ENCODE results near the gene LRRC4C. TPM values are rescaled to one million over a fixed set of nuclear protein-coding genes. Genes with fewer than 3 reads are reported as not detected.

LRRC4C gene
- polyA plus RNA-seq, 1 donor: 3.9 TPM

DNA sequence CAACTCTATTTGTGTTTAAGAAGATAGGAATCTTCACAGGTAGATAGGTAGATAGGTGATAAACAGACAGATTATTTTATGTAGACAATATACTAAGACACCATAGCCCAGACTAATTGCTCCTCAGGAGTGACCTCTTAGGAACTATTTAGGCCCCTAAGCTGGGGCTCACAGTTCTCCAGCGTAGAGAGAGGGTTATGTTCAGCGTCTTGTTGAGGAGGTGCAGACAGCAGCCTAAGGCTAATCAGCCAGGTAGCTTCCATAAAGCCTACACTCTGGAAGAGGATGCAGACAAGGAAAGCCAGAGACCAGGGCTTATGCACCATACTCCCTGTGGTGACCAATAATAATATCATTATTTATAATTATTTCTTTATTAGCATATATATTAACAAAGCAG is 705.2 kb downstream of the LRRC4C start:
- H3K27me3 ChIP-seq (ENCODE audit: control insufficient read depth, insufficient read depth, low read length): no peaks in the 10 kb centered on the region
- no peaks in the 10 kb centered on the region for H3K9me3 ChIP-seq (ENCODE audit: control insufficient read depth, low read depth, low read length)
- no CpG with 5 or more reads among the region's 2 CpGs for WGBS (ENCODE audit: insufficient coverage, low lambda C conversion rate)
- H3K4me1 ChIP-seq (ENCODE audit: control insufficient read depth, insufficient read depth, low read length): no peaks in the 10 kb centered on the region
- no peaks in the 10 kb centered on the region for H3K36me3 ChIP-seq (ENCODE audit: control insufficient read depth, insufficient read depth, low read length)
- no peak overlapping the region for H3K4me3 ChIP-seq (ENCODE audit: low read length)
- H3K27ac ChIP-seq (ENCODE audit: low read length): no peak overlapping the region
- no peak for DNase-seq

DNA sequence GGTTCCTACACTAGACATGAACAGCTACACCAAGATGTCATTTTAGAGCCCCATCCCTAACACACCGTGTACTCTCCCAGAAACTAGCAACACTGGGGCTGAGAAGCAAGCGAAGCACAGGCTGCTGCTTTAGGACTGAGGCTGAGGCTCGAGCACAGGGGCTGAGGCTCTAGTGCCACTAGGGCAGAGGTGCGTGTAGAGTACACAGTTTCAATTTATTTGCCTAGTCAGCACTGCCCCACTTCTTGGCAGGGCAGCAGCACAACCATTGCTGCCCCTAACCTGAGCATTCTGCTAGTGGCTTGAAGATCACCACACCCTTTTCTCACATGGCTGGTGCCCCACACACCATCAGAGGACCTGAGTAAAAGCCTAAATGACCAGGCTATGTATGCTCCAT is 713.2 kb downstream of the LRRC4C start:
- no peak for DNase-seq
- Histone ChIP-seq H3K36me3 (ENCODE audit: control insufficient read depth, insufficient read depth, low read length) (no peaks in the 10 kb centered on the region), H3K27me3 (ENCODE audit: control insufficient read depth, insufficient read depth, low read length) (no peaks in the 10 kb centered on the region), H3K4me3 (ENCODE audit: low read length) (no peak overlapping the region), H3K4me1 (ENCODE audit: control insufficient read depth, insufficient read depth, low read length) (no peaks in the 10 kb centered on the region), H3K9me3 (ENCODE audit: control insufficient read depth, low read depth, low read length) (peaks cover 8% of the 10 kb centered on the region), H3K27ac (ENCODE audit: low read length) (no peak overlapping the region)
- no CpG with 5 or more reads among the region's 4 CpGs for WGBS (ENCODE audit: insufficient coverage, low lambda C conversion rate)

DNA sequence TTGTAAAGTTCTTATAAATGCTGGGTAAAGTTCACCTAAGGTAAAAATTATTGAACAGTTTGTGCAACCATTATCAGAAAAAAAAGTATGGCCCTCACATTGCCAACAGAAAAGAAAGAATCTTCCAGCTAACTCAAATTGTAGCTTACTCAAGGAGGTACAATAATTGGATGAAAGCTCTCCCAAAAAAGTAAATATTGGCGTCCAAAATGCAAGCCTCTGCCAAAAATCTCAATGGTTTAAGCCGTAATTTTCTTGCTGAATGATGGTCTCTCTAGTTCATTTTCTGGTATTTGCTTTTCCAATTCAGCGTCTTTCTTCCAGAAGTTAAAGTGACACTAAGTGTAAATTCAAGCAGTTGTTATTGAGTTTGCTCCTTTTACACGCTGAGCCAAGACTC is 727.3 kb downstream of the LRRC4C start:
- WGBS (ENCODE audit: insufficient coverage, low lambda C conversion rate): 57% methylated on average over 1 of the region's 4 CpGs
- no peak overlapping the region for H3K4me3 ChIP-seq (ENCODE audit: low read length)
- peaks cover 8% of the 10 kb centered on the region for H3K9me3 ChIP-seq (ENCODE audit: control insufficient read depth, low read depth, low read length)
- no peaks in the 10 kb centered on the region for H3K36me3 ChIP-seq (ENCODE audit: control insufficient read depth, insufficient read depth, low read length)
- H3K4me1 ChIP-seq (ENCODE audit: control insufficient read depth, insufficient read depth, low read length): no peaks in the 10 kb centered on the region
- no peaks in the 10 kb centered on the region for H3K27me3 ChIP-seq (ENCODE audit: control insufficient read depth, insufficient read depth, low read length)
- H3K27ac ChIP-seq (ENCODE audit: low read length): no peak overlapping the region
- DNase-seq: no peak

GRCh38 chr11:40722179-40722795 is 737.2 kb downstream of the LRRC4C start:
- peak in 1 of 2 donors; percentile 5 for DNase-seq
- H3K4me1 ChIP-seq (ENCODE audit: control insufficient read depth, insufficient read depth, low read length): no peaks in the 10 kb centered on the region
- H3K4me3 ChIP-seq (ENCODE audit: low read length): no peak overlapping the region
- no peak overlapping the region for H3K27ac ChIP-seq (ENCODE audit: low read length)
- no peaks in the 10 kb centered on the region for H3K9me3 ChIP-seq (ENCODE audit: control insufficient read depth, low read depth, low read length)
- WGBS (ENCODE audit: insufficient coverage, low lambda C conversion rate): no CpG with 5 or more reads among the region's 10 CpGs
- no peaks in the 10 kb centered on the region for H3K27me3 ChIP-seq (ENCODE audit: control insufficient read depth, insufficient read depth, low read length)
- no peaks in the 10 kb centered on the region for H3K36me3 ChIP-seq (ENCODE audit: control insufficient read depth, insufficient read depth, low read length)

DNA sequence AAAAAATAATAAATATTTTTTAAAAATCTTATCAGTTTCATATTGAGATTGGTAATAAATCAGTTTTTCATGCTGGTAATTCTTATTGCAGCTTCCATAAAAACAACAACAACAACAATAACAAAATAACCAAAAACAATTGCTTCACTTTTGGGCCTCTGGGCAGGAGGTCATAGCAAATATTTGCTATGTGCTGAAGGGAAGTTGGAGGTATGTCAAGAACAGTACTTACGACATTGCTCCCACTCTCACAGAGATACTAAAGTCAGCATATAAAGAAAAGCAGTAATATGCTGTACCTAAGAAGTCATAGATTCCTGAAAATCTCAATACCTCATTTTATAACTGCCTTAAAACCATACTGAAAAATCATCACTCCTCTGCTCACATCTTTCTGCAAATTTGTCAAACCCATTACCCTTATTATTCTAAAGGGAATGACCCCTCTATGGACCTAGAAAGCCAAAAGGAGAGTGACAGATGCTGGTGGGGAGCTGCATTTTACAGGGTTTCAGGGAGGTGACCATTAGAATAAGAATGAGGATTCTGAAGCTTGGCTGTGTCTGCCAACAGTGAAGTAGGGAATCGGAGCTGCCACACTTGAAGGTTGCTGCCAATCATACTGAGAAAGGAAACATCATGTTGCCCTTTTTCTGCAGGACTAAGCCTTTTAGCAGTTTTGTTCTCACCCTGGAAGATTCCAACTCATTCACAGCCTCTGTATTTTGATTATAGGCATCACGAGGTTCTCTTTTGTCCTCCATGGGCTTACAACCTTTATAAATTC is 742.9 kb downstream of the LRRC4C start:
- Histone ChIP-seq H3K27ac (ENCODE audit: low read length) (no peak overlapping the region), H3K4me1 (ENCODE audit: control insufficient read depth, insufficient read depth, low read length) (no peaks in the 10 kb centered on the region), H3K9me3 (ENCODE audit: control insufficient read depth, low read depth, low read length) (no peaks in the 10 kb centered on the region), H3K4me3 (ENCODE audit: low read length) (no peak overlapping the region), H3K36me3 (ENCODE audit: control insufficient read depth, insufficient read depth, low read length) (no peaks in the 10 kb centered on the region), H3K27me3 (ENCODE audit: control insufficient read depth, insufficient read depth, low read length) (no peaks in the 10 kb centered on the region)
- no peak for DNase-seq
- no CpG with 5 or more reads among the region's 3 CpGs for WGBS (ENCODE audit: insufficient coverage, low lambda C conversion rate)

DNA sequence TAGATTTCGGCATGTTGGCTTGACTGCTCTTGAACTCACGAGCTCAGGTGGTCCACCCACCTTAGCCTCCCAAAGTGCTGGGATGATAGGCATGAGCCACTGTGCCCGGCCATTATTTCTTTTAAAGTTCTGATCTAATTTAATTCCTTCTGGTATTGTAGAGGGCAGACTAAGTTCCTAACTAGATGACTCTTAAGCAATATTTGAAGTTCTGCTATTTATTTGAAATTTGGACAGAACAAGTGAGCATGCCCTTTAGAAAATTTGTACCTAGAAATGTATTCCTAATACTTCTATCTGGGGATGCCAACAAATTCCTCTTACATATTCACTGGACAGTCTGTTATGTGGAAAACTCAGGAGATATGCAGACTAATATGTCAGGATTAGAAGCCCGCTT is 746.4 kb downstream of the LRRC4C start:
- Histone ChIP-seq H3K4me3 (ENCODE audit: low read length) (no peak overlapping the region), H3K9me3 (ENCODE audit: control insufficient read depth, low read depth, low read length) (no peaks in the 10 kb centered on the region), H3K36me3 (ENCODE audit: control insufficient read depth, insufficient read depth, low read length) (no peaks in the 10 kb centered on the region), H3K27me3 (ENCODE audit: control insufficient read depth, insufficient read depth, low read length) (no peaks in the 10 kb centered on the region), H3K27ac (ENCODE audit: low read length) (no peak overlapping the region), H3K4me1 (ENCODE audit: control insufficient read depth, insufficient read depth, low read length) (no peaks in the 10 kb centered on the region)
- WGBS (ENCODE audit: insufficient coverage, low lambda C conversion rate): no CpG with 5 or more reads among the region's 4 CpGs
- no peak for DNase-seq

GRCh38 chr11:40701027-40701426 is 758.4 kb downstream of the LRRC4C start:
- WGBS (ENCODE audit: insufficient coverage, low lambda C conversion rate): 83% methylated on average over 1 of the region's 2 CpGs
- H3K4me3 ChIP-seq (ENCODE audit: low read length): no peak overlapping the region
- no peak overlapping the region for H3K27ac ChIP-seq (ENCODE audit: low read length)
- no peak for DNase-seq
- H3K36me3 ChIP-seq (ENCODE audit: control insufficient read depth, insufficient read depth, low read length): no peaks in the 10 kb centered on the region
- no peaks in the 10 kb centered on the region for H3K4me1 ChIP-seq (ENCODE audit: control insufficient read depth, insufficient read depth, low read length)
- H3K9me3 ChIP-seq (ENCODE audit: control insufficient read depth, low read depth, low read length): no peaks in the 10 kb centered on the region
- no peaks in the 10 kb centered on the region for H3K27me3 ChIP-seq (ENCODE audit: control insufficient read depth, insufficient read depth, low read length)

- Histone ChIP-seq H3K36me3 (ENCODE audit: control insufficient read depth, insufficient read depth, low read length) (no peaks in the 10 kb centered on the region), H3K9me3 (ENCODE audit: control insufficient read depth, low read depth, low read length) (no peaks in the 10 kb centered on the region), H3K4me3 (ENCODE audit: low read length) (no peak overlapping the region), H3K4me1 (ENCODE audit: control insufficient read depth, insufficient read depth, low read length) (no peaks in the 10 kb centered on the region), H3K27ac (ENCODE audit: low read length) (no peak overlapping the region), H3K27me3 (ENCODE audit: control insufficient read depth, insufficient read depth, low read length) (no peaks in the 10 kb centered on the region)
- DNase-seq: no peak
- no CpG with 5 or more reads among the region's 3 CpGs for WGBS (ENCODE audit: insufficient coverage, low lambda C conversion rate)
These were observed 769.6 kb downstream of the LRRC4C start for GRCh38 chr11:40689823-40690222.

DNA sequence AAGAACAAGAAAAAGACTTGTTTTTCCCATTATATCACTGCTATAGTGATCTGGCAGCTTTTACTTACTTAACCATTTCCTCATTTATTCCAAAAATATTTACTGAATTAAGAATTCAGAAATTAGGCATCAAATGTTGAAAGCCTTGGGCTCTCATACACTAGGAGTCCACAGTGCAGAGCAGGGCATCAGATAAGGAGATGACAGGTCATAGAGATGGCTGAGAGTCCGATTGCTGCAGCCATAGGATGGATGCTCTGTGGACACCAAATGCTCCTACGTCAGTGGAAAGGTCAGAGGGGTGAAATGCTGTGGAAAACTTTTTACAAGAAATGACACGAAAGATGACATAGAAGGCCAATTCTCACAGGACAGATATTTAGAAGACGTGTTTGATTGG is 771.1 kb downstream of the LRRC4C start:
- WGBS (ENCODE audit: insufficient coverage, low lambda C conversion rate): 50% methylated on average over 1 of the region's 4 CpGs
- H3K9me3 ChIP-seq (ENCODE audit: control insufficient read depth, low read depth, low read length): peaks cover 5% of the 10 kb centered on the region
- no peaks in the 10 kb centered on the region for H3K4me1 ChIP-seq (ENCODE audit: control insufficient read depth, insufficient read depth, low read length)
- H3K27ac ChIP-seq (ENCODE audit: low read length): no peak overlapping the region
- H3K4me3 ChIP-seq (ENCODE audit: low read length): no peak overlapping the region
- no peaks in the 10 kb centered on the region for H3K27me3 ChIP-seq (ENCODE audit: control insufficient read depth, insufficient read depth, low read length)
- no peak for DNase-seq
- H3K36me3 ChIP-seq (ENCODE audit: control insufficient read depth, insufficient read depth, low read length): no peaks in the 10 kb centered on the region

DNA sequence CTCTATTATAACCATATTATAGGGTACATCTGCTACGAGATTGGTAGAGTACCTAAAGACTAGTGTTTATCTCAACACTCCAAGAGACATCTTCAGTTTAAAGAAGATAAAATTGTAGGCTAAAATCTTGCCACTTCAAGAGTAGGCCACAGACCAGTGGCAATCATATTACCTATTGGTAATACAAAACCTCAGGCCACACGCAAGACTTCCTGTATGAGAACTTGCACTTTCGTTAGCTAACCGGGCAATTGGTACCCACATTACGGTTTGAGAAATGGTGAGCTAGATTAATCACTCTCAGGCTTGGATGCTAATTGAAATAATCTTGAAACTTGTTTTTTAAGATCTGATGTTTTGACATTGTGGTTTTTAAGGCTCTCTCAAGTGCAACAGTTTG is 772.7 kb downstream of the LRRC4C start:
- no CpG with 5 or more reads among the region's 5 CpGs for WGBS (ENCODE audit: insufficient coverage, low lambda C conversion rate)

GRCh38 chr11:40683010-40683409 is 776.4 kb downstream of the LRRC4C start:
- Histone ChIP-seq H3K9me3 (ENCODE audit: control insufficient read depth, low read depth, low read length) (peaks cover 5% of the 10 kb centered on the region), H3K27ac (ENCODE audit: low read length) (no peak overlapping the region), H3K4me3 (ENCODE audit: low read length) (no peak overlapping the region), H3K36me3 (ENCODE audit: control insufficient read depth, insufficient read depth, low read length) (no peaks in the 10 kb centered on the region), H3K27me3 (ENCODE audit: control insufficient read depth, insufficient read depth, low read length) (no peaks in the 10 kb centered on the region), H3K4me1 (ENCODE audit: control insufficient read depth, insufficient read depth, low read length) (no peaks in the 10 kb centered on the region)
- 80% methylated on average over 3 of the region's 7 CpGs for WGBS (ENCODE audit: insufficient coverage, low lambda C conversion rate)
- no peak for DNase-seq

More for the DNA sequence above, 772.7 kb downstream of the LRRC4C start:
- Histone ChIP-seq H3K27ac (ENCODE audit: low read length) (no peak overlapping the region), H3K4me1 (ENCODE audit: control insufficient read depth, insufficient read depth, low read length) (no peaks in the 10 kb centered on the region), H3K27me3 (ENCODE audit: control insufficient read depth, insufficient read depth, low read length) (no peaks in the 10 kb centered on the region), H3K9me3 (ENCODE audit: control insufficient read depth, low read depth, low read length) (peaks cover 5% of the 10 kb centered on the region), H3K4me3 (ENCODE audit: low read length) (no peak overlapping the region), H3K36me3 (ENCODE audit: control insufficient read depth, insufficient read depth, low read length) (no peaks in the 10 kb centered on the region)
- no peak for DNase-seq

All from large intestine (tissue), 3 donors.